GM19025 (cell line): ENCODE data around the gene GALNT13.

ENCODE experiments used
- ATAC-seq: cut with Tn5 transposase; IDR thresholded peaks from one replicate; pipeline ENCODE4 v1.9.1; 2021; ENCODE audit warnings: mild to moderate bottlenecking, low read depth, moderate library complexity; ENCODE audit not compliant: unreplicated experiment

GALNT13 gene

DNA sequence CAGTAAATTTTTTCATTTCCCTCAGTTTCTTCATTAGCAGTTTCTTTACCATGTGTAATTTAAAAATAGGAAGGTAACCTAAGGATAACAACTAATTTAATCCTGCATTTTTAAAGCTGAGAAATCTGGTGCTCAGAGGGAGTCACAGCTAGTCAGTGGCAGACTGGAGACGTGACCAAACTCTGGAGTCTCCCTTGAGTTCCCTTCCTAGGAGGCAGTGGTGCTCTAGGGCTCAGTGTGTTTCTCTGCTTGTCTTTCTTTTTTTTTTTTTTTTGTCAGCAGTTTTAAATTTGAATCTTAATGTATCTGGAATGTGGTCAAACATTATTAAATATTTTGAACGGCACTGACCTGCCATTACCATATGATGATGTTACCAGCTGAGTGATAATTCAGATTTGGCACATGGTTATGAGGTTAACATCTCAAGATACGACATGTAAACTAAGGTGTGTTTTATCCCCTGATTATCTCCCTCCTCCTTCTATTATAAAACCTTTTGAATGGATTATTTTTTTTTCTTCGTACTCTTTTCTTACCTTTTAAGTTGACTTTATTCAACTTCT lies 226.2 kb downstream of the GALNT13 start:
- ATAC-seq, result no peak

DNA sequence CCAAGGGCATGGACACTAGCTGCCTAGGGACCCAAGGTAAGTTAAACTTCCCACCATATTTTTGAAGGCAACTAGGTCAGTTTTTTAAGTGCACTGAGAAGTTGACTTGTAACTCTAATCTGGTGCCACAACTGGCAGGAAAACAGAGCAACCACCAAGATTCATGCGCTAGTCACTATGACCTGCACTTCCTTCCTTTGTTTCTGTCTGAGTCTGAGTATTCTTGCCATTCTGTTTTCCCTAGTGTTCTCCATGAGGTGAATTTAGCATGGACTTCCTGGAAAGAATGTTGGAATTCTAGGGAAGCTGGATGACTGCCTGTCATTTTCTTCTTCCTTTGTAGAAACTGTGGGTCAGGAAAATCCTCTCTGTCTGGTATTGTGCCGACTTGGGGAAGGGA lies 249.0 kb downstream of the GALNT13 start:
- no peak for ATAC-seq

DNA sequence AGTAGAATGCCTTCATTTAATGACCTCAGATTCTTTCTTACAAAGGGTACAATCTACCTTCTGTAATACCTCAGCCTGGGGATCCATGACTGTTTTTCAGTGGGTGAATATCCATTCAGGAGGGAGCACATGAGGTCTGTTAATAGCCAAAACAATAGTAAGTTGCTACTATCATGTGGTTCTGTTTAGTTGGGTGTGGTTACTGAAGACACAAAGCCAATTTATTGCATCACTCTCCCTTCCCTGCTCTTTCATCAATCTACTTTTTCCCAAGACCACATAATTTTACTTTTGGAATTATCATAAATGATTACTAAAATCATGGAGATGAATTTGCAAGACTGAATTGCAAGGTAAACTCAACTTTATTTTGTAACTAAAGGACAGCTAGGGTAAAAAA lies 254.2 kb downstream of the GALNT13 start:
- ATAC-seq, result no peak

DNA sequence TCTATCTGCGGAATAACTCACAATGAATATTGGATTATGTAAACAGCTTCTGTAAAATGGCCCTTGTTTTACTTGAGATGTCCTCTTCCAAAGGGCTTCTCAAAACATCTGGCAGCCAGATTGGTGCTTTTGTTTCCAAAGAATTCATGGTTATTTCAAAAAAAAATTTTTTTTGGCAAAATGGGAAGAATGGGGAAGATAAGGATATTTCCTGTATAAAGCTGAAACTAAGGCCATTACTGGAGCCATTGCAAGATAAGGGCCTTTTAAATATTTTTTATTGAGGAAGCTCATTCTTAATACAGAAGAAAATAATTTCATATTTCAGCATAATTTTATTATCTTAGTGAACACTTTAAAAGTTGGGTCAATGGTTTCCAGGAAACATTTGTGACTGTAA lies 259.1 kb downstream of the GALNT13 start:
- ATAC-seq, result no peak

DNA sequence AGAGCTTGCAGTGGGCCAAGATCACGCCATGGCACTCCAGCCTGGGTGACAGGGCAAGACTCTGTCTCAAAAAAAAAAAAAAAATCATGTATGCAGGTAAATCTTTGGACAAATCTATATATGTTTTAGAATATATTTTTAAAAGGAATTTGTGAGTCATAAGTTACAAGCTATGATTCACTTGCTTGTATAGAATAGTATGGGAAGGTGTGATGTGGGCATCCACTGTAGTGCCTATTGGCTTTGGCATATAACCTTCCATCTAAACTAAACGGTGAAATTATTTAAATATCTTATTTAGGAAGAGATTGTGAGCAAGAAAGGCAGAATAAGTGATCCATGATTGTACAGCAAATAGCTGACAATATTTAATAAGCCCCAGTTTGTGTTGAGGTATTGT lies 261.1 kb downstream of the GALNT13 start:
- ATAC-seq, result no peak

DNA sequence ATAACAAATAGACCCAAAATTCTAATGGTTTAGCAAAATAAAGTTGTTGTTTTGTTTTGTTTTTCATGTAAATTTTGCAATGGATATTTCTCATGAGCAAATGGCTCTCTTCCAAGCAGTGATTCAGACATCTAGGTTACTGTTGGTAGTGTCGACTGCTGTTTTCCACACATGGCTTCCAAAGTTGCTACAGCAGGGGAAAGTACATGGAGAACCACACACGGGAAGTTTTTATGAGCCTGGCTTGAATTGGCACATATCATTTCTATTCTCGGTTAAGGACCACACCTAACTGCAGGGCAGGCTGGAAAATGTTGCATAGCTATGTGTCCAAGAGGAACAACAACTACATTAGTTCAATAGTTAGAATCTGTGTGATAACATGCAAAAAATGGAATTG lies 262.1 kb downstream of the GALNT13 start:
- ATAC-seq, result no peak

DNA sequence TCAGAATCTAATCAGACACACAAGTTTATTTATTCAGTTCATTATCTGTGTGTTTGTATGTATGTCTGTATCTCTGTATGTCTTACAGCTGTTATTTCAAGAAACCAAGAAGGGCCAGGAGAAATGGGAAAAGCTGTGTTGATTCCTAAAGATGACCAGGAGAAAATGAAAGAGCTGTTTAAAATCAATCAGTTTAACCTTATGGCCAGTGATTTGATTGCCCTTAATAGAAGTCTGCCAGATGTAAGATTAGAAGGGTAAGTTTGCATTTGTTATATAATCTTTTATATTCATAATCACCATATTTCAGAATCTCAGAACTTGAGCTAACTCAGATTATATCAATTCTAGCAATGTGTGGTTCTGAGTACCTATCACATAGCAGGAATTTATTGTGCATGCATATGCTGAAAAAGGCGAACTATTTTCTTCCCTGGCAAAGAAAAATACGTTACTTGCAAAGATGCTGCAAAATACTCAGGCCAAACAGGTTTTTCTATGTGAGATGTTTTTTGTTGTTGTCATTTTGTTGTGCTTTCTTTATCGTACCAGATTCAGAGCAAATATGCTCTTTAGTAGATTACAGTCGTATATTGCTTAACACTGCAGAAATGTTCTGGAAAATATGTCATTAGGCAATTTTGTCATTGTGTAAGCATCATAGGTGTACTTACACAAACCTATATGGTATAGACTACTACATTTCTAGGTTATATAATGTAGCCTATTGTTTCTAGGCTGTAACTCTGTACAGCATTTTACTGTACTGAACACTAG lies 268.7 kb downstream of the GALNT13 start:
- no peak for ATAC-seq

DNA sequence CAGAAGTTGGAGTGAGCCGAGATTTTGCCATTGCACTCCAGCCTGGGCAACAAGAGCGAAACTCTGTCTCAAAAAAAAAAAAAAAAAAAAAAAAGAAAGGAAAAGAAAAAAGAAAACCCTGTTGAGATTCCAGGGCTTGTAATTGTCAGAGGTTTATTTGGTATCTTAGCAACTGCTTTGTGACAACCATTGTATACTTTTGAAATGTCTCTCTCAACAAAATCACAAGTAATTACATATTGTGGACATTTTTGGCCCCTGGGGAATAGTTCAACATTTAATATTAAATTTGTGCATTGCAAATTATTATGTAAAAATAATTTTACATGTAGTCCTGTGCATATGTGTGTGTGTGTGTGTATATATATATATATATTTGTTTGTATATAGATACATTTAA lies 270.8 kb downstream of the GALNT13 start:
- ATAC-seq, result no peak

DNA sequence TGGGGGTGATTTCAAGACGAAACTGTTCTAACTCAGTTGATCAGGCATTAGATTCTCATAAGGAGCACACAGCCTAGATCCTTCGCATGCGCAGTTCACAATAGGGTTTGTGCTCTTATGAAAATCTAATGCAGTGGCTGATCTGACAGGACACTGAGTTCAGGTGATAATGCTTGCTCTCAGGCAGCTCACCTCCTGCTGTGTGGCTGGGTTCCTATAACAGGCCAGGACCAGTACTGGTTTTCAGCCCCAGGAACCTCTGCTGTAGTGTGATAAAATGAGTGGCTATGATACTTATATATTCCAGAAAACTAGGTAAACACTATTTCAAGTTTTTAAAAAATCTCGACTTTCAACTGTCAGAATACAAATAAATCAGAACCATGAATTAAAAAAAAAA lies 271.4 kb downstream of the GALNT13 start:
- ATAC-seq, result no peak

DNA sequence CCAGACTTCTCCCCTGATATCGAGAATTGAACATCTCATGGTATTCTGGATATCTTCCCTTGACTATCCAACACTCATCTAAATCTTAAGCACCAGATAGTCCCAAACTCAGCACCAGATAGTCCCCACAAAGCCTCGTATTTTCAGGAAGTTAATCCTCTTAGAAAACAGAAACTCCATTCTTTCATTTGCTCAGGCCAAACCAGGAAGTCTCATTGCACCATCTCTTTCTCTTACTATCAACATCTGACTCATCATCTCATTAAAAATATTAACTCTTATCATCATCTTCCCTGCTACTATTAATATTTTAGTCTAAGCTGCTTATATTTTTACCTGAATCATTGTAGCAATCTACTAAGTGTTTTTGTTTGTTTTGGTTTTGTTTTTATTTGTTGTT lies 286.4 kb downstream of the GALNT13 start:
- no peak for ATAC-seq

DNA sequence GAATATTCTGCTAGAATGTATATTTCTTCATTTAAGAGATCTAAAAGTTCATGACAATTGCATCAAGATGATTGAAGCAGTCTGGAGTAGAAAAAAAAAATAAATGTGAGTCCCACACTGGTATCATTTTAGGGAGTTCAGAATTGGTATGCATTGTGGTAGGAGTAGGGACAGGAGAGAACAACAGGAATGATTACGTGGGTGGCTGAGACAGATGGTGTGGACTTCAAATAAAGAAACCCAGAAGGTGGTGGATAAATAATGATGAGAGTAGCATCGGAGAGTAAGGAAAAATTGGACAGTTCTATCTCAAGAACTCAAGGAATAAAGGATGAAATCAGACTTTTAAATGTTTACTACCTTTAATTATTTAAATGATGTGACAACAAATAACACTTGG lies 289.6 kb downstream of the GALNT13 start:
- no peak for ATAC-seq

DNA sequence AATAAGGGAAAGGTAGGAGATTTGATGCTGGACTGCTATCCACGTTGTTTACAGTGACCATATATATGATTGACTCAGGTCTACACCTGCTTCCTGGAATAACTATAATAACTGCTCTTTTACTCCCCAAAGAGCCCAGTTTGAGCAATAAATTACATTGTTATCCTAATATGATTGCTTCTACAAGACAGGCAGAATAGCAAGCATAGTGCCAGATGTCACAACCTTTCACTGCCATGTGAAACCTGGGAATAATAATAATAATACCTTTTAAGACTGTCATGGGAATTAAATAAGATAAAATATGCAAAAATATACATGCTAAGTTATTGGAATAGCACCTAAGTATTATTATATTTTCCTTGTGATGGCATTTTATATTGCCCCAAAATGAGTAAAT lies 298.7 kb downstream of the GALNT13 start:
- ATAC-seq, result no peak

DNA sequence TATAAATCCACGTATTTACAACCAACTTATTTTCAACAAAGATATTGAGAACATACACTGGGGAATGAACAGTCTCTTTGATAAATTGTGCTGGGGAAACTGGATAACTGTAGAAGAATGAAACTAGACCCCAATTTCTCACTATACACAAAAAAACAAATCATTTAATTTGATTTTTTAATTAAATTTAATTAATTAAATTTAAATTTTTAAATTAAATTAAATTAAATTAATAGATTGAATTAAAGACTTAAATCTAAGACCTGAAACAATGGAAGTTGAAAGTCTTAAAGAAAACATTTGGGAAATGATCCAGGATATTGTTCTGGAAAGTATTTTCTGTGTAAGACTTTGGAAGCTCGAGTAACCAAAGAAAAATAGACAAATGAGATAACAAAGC lies 301.4 kb downstream of the GALNT13 start:
- no peak for ATAC-seq

DNA sequence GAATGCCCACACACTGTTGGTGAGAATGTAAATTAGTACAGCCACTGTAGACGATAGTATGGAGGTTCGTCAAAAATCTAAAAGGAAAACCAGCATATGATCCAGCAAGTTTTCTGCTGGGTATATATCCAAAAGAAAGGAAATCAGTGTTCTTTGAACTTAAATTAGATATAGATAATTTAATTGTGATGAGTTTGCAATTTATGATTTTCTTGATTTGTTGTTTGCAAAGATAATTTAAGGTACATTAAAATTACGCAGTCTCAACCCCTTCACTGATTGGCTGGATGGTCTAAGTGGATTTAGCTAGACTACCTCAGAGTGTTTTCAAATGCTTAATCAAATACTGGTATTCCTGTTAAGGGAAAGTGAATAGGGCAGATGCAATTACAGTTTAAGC lies 302.2 kb downstream of the GALNT13 start:
- no peak for ATAC-seq

DNA sequence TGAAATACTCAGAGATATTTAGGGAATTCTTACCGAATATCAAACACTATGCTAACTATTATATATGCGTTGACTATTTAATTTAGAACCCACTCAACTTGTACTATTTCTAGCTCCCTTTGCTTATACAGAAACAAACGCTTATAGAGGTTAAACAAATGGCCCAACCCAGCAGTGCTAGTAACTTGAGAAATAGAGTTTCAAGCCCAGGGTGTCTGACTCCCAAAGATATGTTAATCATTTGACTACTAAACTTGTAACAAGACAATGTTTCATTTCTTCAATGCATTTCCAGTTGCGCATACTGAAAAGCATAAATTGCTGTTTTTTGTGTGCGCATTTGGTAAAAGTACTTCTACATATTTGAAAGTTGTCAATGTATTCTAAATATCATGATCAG lies 310.3 kb downstream of the GALNT13 start:
- no peak for ATAC-seq

DNA sequence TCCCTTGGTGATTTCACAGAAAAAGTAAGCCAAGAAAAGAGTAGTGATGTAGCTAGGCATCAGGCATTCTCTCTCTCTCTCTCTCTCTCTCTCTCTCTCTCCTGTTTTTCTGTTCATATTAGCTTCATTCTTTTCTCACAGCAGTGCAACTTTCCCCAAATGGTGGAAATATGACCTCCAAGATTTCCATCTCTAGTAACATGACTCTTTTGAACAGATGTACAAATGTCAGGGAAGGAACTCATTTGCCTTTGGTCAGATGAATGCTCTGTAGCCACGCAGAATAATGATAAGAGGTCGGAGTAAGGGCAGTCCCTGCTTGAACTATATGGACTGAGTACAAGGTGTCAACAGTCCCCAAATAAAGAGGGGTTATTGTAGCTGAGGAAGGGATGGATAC lies 316.2 kb downstream of the GALNT13 start:
- ATAC-seq, result no peak

DNA sequence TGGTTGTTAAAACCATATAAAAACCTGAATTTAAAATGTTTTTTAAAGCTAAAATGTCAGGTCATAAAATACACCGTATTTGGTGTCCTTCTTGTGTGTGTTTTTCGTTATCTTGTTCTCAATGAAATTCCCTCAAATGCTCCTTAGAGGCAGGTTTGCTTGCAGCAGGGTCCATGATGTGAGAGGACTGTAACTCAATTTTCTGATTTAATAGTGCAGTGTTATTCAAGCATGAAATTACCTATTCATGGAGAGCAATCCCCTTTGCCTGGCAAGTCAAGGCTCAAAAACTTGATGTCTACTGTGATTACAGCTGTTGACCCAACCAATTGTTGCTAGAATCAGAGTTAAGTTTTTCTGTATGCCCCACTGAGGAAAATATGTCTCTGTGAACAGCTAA lies 318.2 kb downstream of the GALNT13 start:
- no peak for ATAC-seq

DNA sequence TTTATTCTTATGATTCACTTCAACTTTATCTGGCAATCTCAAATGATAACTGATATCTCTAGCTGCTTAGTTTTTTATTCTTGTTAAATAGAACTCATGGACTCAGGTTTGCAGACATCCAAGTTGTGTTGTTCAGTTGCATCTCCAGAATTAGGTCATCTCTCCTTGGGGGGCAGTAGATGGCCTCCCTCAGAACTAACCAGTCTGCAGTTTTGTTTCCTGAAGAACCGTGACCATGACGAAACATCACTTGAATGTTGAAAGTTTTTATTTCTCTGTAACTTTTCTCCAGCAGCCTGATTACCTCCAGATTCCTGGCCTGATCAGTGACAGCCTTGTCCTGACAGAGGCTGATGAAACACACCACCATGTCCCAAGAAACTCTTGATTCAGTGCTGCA lies 321.5 kb downstream of the GALNT13 start:
- ATAC-seq, result no peak

DNA sequence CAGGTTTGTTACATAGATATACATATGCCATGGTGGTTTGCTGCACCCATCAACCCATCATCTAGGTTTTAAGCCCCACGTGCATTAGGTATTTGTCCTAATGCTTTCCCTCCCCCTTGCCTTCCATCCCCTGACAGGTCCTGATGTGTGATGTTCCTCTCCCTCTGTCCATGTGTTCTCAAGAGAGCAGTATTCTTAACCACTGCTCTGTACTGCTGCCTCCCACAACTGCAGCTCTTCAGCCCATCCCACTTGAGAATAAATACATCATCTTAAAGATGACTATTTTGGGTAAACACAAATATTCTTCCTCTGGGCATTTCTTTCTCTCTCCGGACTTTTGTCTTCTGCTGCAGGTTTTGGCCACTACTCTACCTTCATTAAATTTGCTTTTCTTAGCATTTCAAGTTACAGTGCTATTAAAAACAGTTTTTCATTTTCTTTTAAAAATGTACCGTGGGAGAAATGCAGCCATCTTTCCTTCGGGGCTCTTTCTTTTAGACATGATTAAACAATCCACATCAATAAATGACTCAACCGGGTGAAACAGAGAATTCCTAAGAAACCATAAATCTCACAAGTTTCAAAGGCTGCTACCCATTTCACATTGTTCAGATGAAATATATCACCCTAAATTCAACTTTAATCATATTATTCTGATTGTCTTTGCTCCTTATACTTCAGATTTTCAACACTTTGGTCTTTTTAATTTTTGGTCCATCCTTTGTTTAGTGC lies 323.4 kb downstream of the GALNT13 start:
- no peak for ATAC-seq

DNA sequence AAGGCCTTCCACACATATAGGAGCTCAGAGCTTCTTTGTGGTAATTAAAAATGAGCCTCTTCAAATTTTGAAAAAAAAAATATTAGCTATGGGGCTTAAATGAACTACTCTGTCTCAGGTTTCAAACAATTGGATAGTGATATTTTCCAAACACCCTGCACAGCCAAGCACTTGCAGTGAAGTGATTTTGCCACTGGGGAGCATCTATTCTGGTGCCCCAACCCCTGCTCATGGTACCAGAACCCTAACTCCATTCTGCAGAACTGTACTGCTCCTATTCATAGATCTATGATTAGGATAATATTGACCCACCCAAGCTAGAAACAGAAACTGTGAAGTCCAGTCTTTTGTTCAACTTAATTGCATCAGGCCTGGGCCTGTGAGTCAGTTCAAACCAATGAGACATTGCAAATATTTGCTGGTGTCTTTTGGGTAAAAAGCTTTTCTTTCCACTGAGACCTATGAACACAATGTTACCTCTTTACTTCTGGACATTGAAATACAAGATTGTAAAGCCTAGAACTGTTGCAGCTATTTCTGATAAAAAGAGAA lies 324.0 kb downstream of the GALNT13 start:
- no peak for ATAC-seq

DNA sequence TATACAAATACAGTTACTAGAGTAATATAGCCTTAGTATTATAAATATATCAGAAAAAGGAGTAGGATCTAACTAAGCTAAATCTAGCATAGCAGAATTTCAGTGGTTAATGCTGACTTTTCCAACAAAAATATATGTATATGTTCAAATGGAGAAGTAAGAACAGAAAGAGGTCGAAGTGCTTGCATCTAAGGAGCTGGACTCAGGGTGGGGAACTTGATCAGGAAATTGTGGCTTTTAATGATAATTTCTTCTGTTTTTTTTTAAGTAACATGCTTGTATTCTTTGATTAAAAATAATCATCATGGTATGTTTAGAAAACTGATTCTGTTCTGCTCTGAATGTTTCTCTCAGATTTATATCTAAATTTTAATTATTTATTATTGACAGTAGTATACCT lies 327.1 kb downstream of the GALNT13 start:
- no peak for ATAC-seq

DNA sequence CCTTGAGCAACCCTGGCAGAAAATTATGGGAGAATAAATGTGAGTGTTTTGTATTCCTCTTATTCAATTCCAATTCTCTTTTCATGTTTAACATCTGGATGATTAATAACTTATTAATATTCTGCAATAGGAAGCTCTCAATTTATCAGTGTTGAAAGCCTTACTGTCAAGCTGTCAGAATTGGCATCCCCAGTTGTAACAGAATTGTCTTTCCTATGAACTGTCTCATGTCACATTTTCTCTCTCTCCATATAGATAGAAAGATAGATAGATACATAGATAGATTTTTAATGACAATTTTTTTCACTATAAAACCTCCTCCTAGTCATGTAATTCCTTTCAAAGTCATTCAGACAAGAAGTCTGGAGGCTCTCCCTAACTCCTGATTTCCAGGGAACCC lies 331.5 kb downstream of the GALNT13 start:
- ATAC-seq, result no peak
